Forelimb muscle (tissue), 1 donor: Measurements from ENCODE around the gene GABRQ. TPM values are rescaled to one million over a fixed set of nuclear protein-coding genes. Genes with fewer than 3 reads are reported as not detected.
"Not testable (repeated sequence)": the region's sequence is repeated elsewhere in the genome, so short reads cannot be mapped to it uniquely, and the experiment has no call there.

Source experiments
- DNase-seq: peaks from one replicate; pipeline ENCODE4 v3.0.0-alpha.2; 2013; ENCODE audit warnings: low read depth
- polyA plus RNA-seq: library from polyadenylated mRNA; unstranded; fragments of 120-200 nt; gene quantifications from one replicate; pipeline ENCODE4 v1.2.1, GENCODE V29; 2013; ENCODE audit not compliant: insufficient read length

The GABRQ gene
- polyA plus RNA-seq, 1 donor, result 1.3 TPM

DNA sequence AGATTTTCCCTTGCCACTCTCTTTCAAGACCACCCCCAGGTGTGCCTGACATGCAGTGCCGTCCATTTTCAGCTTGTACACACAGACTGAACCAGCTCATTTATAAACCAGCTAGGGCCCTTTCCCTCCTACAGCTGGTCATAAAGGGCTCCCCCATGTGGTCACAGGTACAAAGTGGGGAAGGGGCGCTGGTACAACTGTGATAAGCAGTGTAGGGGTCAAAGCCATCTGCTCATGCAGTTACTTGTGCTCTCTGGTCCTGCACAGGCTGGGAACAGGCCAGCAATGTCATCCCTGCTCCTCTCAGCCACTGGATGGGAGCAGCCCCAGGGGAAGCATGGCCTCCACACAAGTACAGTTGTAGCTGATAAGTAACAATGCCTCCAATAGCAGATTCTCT is 20.6 kb downstream of the GABRQ start:
- DNase-seq, result no peak

- no peak for DNase-seq
Observed at GRCh38 chrX:152663086-152663485, 25.4 kb downstream of the GABRQ start.

DNA sequence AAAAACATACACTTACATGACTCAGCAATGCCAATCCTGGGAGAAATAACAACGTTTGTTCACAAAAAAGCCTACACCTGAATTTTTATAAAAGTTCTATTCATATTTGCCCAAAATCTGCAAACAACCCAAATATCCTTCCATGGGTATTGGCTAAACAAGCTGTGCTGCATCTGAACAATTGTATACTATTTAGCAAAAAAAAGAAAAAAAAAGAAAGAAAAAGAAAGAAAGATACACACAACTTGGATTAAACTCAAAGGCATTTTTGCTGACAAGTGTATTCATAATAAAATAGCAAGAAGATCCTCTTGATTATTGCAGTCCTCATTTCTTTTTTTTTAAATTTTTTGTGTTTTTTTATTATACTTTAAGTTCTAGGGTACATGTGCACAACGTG is 36.4 kb downstream of the GABRQ start:
- no peak for DNase-seq

DNA sequence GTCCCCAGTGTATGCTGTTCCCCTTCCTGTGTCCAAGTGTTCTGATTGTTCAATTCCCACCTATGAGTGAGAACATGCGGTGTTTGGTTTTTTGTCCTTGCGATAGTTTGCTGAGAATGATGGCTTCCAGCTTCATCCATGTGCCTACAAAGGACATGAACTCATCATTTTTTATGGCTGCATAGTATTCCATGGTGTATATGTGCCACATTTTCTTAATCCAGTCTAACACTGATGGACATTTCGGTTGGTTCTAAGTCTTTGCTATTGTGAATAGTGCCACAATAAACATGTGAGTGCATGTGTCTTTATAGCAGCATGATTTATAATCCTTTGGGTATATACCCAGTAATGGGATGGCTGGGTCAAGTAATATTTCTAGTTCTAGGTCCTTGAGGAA is 37.0 kb downstream of the GABRQ start:
- DNase-seq, result not testable (repeated sequence)

GRCh38 chrX:152681012-152681411 is 43.3 kb downstream of the GABRQ start:
- not testable (repeated sequence) for DNase-seq

DNA sequence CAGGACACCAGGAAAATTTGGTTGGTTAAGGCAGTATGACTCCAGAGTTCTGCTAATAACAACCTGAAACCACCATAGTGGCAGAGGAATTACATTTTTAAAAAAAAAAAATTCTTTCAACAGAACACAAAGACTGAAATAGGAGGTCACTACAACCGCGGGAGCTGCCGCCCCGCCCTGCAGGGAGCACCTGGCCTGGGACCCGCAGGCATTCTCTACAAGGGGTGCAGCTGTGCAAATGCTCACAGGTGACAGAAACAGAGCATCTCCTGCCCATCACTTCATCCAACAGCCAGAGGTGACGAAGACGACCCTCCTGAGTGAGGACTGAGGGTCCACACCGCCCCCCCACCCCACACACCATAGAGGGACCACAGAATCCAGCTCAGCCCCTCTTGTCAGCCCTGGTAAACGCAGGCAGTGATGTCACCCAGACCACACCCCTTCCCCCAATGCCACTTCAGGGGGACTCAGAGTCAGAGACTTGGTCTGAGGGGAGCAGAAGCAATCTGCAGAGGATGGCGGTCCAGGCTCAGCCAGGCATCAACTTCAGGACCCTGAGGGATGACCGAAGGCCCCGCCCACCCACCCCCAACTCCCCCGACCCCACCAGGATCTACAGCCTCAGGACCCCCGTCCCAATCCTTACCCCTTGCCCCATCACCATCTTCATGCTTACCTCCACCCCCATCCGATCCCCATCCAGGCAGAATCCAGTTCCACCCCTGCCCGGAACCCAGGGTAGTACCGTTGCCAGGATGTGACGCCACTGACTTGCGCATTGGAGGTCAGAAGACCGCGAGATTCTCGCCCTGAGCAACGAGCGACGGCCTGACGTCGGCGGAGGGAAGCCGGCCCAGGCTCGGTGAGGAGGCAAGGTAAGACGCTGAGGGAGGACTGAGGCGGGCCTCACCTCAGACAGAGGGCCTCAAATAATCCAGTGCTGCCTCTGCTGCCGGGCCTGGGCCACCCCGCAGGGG is 60.5 kb downstream of the GABRQ start, which contains the start of gene MAGEA3:
Gene MAGEA3, plus strand, starts transcription at position 843 of the 980 bp plus-strand sequence. CDS start 2,039 bp downstream, outside the sequence.
- DNase-seq, result not testable (repeated sequence)

- not testable (repeated sequence) for DNase-seq
Observed at GRCh38 chrX:152700390-152700789, 62.7 kb downstream of the GABRQ start.

DNA sequence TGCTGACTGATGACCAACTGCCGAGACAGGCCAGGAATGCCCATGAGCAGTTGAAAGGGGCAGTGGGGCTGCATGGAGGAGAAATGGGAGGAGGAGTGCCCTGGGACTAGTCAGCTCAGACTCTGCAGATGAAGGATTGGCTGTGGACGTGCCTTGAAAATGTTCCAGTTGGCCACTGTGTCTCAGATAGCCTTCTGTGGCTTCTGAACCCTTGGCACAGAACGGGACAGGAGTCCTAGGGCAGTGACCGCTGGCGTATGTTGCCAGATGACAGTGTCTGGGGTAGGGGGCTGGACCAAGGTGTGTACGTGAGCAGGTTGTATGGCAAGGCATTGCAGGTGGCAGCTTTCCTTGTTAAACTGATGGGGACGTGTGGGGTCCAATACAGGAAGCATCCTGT is 68.8 kb downstream of the GABRQ start:
- DNase-seq, result not testable (repeated sequence)

Other genes with a start within 250 kb of the GABRQ start
- gene GABRA3, start 186.6 kb upstream of the GABRQ start, polyA plus RNA-seq, result 0.90 TPM
- gene MAGEA3, start 60.9 kb downstream of the GABRQ start, polyA plus RNA-seq, result not detected
- not detected for gene CSAG2, start 71.4 kb downstream of the GABRQ start, polyA plus RNA-seq
- gene MAGEA2B, start 76.7 kb downstream of the GABRQ start, polyA plus RNA-seq, result not detected
- not detected for gene CSAG1, start 95.8 kb downstream of the GABRQ start, polyA plus RNA-seq
- gene MAGEA12, start 95.9 kb downstream of the GABRQ start, polyA plus RNA-seq, result not detected
- gene MAGEA2, start 115.9 kb downstream of the GABRQ start, polyA plus RNA-seq, result not detected
- gene CSAG3, start 121.3 kb downstream of the GABRQ start, polyA plus RNA-seq, result not detected
- gene MAGEA6, start 131.8 kb downstream of the GABRQ start, polyA plus RNA-seq, result not detected
- 27.9 TPM for gene CETN2, start 192.9 kb downstream of the GABRQ start, polyA plus RNA-seq
- gene NSDHL, start 193.2 kb downstream of the GABRQ start, polyA plus RNA-seq, result 12.5 TPM